Daoy (cell line): ENCODE results near the gene ASIC4. TPM values are rescaled to one million over a fixed set of nuclear protein-coding genes. Genes with fewer than 3 reads are reported as not detected.

Experiments
- DNase-seq: peaks from one replicate; pipeline ENCODE4 v3.0.0-alpha.2; 2015; ENCODE audit warnings: low read depth
- total RNA-seq: library from RNA; depleted of rRNA; stranded (reverse); fragments of >200 nt; shearing (Covaris generic); gene quantifications from 2 replicates; pipeline ENCODE4 v1.2.3, GENCODE V29; 2014

ASIC4 gene
- total RNA-seq, 1 experiment from 2014 or later = not detected

DNA sequence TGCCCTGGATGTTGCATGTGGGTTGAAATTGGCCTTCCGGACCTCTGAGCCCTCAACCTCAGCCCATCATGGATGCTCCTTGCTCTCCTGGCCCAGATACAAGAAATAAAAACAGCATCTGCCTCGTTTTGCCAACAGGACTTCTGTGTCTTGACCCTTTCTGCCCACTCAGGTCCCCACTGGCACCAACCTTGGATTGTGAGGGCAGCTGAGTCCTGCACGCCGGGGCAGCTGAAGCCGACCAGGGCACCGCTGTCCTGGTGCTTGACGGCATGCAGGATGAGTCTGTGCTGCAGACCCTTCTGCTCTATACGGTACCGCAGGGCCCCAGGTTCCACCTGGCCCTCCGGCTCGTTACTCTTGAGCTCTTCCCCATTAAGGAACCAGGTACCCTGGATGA is 52.4 kb downstream of the ASIC4 start:
- no peak for DNase-seq

DNA sequence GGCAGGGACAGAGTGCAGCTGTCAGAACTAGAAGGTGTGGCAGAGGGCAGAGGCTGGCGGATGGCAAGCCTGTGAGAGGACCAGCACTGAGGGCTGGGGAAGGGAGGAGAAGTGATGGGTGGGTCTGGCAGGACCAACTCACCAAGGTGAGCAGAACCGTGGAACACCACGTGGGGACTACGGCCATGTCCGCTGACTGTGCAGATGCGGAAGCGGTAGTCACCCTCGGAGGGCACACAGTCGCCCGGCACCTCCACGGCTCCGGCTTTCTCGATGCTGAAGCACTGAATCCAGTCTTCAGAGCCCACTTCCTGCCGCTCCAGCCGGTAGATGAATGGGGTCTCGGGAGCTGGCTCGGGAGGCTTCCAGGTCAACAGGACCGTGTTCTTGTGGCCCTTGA is 52.8 kb downstream of the ASIC4 start:
- no peak for DNase-seq

DNA sequence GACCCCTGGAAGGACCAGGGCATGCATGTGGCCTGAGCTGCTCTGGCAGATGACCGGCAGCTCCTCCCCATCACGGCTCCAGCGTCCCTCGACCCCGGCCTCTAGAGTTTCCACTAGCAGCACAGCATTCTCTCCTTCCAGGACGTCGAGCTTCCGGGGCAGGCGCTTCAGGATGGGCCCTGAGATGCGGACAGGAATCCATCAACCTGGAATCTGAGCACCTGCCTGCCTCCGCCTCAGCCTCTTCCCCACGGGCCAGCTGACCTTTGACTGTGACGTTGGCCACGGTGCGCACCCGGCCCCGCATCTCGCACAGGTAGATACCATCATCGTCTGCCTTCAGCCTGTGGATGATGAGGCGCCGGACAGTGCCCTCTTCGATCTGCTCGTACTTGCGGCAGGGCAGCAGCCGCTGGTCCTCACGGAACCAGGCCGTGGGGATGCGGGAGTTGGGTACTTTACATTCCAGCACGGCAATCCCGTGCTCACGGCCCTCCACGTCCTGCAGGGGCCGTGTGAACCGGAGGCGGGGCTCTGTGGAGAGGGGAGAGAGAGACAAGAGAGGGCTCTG is 53.6 kb downstream of the ASIC4 start:
- DNase-seq = no peak

DNA sequence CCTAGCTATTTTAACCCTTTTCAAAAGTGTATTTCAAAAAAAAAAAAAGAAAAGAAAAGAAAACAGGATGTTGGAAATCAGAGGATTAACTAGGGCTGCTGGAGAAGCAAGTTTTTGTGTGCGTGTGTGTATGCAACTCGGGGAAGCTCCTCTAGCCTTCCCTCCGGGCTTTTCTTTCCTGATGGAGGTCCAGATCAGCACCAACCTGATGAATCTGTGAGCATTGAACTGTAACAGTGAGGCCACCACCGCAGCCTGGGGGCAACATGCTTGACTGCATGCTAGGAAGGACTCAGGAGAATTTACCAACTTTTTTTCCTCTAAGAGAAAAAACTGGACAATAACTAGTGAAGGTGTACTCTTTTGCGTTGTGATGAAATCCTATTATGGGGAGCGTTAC is 54.8 kb downstream of the ASIC4 start:
- no peak for DNase-seq

DNA sequence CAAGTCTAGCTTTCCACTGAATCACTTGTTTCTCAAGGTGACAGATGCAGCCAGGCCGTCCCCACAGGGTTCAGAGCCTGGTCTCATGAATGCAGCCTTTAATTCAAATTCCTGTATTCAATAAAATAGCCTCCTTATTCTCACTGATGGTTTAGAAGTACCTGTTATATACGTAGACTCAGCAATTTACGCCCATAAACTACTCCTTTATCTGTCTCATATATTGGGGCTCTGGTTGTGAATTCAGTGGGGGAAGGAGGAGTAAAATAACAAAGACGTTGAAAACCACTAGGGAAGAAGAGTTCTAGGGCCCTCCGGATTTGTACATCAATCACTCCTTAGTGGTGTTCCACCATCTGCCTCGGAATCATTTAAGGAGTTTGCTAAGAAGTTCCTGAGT is 55.4 kb downstream of the ASIC4 start:
- no peak for DNase-seq

DNA sequence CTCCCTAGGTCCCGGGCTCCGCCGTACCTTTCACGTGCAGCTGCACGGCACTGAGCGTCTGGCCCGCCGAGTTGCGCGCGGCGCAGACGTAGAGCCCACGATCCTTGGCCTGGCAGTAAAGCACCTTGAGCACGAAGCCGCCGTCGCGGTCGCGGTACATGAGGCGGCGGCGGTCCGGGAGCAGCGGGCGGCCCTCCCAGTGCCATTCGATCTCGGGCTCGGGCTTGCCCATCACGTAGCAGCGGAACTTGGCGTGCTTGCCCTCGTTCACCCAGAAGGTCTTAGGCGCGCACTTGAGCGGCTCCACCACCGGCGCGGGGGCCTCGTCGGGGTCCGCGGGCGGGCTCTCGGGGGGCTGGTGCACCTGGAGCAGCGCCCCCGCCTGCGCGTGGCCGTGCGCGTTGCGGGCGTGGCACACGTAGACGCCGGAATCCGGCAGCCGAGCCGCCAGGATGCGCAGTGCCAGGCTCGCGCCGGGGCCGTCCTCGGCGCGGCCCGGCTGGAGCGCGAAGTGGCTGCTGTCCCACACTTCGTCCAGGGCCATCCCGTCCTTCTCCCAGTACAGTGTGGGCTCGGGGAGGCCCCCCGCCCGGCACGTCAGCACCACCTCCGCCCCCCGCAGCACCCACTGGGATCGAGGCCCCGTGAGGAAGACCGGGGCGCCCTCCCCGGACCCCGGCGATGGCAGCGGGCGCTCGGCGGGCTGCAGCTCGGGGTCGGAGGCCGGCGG is 56.1 kb downstream of the ASIC4 start:
- peak; percentile 40 for DNase-seq

DNA sequence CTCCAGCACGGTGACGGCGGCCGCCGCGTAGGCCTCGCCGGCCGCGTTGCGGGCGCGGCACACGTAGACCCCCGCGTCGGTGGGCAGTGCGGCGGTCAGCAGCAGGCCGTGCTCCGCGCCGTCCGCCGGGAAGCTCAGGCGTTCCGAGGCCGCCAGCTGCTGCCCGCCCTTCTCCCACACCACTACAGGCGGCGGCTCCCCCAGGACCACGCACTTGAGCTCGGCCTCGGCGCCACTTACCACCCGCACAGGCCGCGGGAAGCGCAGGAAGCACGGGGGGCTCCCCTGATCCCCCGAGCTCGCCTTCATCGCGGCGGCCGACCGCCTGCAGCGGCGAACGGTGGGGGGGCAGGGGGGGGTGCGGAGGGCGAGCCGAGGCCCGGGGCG is 56.6 kb downstream of the ASIC4 start:
- peak; percentile 30 for DNase-seq

DNA sequence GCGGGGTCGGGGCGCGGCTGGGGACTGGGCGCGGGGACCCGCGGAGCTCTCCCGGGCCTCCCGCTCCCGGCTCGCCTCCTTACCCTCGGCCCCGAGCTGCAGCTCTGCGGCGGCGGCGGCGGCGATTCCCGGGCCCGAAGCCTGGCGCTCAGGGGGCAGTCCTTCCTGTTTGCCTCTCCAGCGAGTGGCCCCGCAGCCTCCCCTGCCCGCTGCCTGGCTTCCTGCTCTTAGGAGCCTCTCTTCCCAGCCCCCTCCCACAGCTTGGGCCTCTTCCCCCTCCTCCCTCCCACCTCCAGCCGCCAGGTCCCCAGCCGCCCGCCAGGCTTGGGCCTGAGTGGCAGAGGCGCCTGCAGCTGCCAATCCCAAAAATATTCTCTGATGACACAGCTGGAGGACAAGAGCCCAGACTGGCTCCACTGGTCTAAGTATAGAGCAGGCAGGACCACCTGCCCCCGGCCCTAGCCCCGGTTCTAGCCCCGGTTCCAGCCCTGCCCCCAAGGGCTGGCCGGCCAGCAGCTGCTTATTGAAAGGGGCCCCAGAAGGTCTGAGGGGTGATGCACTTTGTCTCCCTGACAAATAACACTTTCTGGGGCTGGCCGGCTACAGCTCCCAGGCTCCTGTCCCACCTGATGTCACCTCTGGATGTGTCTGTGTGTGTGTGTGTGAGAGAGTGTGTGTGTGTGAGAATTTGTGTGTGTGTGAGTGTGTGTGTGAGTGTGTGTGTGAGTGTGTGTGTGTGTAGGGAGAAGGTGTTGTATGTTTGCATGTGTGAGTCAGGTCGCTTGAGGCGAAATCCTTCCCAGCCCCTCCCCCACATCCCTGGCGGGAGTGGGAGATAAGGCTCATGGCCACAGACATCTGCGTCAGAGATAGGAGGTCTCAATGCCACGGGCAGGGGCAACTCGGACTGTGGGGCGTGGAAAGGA is 57.3 kb downstream of the ASIC4 start, which contains the start of gene OBSL1:
TSS of gene OBSL1 (minus strand) at position 229 of the 926 bp plus-strand sequence. CDS start 307 bp downstream, outside the sequence.
- DNase-seq = peak; percentile 85

DNA sequence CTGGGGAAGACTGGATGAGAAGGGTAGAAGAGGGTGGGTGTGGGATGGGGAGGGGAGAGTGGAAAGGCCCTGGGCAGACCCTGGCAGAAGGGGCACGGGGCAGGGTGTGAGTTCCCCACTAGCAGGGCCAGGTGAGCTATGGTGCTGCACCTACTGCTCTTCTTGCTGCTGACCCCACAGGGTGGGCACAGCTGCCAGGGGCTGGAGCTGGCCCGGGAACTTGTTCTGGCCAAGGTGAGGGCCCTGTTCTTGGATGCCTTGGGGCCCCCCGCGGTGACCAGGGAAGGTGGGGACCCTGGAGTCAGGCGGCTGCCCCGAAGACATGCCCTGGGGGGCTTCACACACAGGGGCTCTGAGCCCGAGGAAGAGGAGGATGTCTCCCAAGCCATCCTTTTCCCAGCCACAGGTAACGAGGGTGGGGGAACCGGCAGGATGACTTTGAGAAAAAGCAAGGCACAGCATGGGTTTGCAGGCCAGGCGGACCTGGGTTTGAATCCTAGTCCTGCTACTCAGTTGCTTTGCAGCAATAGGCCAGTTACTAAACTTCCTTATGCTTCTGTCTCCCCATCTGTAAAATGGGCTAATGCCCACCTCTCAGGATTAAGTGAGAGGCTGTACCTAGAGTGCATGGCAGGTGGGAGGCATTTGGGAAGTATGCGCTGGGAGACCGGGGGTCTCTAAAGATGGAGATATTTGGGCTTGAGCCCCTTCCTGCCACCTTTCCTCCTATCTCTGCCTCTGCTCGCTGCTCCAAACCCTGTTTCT is 58.1 kb downstream of the ASIC4 start, which contains the start of gene INHA:
TSS of gene INHA (plus strand) at position 74 of the 765 bp plus-strand sequence. CDS start at position 139, 65 bp downstream.
- no peak for DNase-seq

DNA sequence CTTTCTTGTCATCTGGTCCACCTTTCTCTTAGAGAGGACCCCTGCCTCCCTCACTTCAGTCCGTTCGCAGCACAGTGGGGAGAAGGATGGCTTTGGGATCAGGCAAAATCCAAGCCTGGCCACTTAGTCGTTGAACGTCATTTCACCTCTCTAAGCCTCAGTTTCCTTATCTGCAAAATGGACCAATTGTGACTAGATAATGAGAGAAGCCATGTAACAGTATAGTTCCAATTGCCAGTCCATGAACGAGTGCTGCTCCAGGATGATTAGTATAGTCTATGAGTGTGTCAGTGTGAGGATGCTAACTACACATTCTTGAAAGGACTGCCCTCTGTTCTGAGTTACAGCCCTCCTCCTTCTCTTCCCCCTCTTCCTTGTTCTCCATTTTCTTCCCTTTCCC is 58.9 kb downstream of the ASIC4 start:
- no peak for DNase-seq

DNA sequence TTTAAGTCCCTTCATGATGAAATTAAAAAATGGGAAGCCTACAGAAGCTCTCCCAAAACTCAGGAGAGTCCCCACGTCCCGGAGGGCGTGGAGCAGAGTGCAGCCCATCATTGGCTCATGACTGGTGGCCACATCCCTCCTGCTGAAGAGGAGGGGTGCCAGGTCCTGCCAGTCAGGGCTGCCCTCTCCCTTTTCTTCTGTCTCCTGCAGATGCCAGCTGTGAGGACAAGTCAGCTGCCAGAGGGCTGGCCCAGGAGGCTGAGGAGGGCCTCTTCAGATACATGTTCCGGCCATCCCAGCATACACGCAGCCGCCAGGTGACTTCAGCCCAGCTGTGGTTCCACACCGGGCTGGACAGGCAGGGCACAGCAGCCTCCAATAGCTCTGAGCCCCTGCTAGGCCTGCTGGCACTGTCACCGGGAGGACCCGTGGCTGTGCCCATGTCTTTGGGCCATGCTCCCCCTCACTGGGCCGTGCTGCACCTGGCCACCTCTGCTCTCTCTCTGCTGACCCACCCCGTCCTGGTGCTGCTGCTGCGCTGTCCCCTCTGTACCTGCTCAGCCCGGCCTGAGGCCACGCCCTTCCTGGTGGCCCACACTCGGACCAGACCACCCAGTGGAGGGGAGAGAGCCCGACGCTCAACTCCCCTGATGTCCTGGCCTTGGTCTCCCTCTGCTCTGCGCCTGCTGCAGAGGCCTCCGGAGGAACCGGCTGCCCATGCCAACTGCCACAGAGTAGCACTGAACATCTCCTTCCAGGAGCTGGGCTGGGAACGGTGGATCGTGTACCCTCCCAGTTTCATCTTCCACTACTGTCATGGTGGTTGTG is 60.4 kb downstream of the ASIC4 start:
- no peak for DNase-seq

DNA sequence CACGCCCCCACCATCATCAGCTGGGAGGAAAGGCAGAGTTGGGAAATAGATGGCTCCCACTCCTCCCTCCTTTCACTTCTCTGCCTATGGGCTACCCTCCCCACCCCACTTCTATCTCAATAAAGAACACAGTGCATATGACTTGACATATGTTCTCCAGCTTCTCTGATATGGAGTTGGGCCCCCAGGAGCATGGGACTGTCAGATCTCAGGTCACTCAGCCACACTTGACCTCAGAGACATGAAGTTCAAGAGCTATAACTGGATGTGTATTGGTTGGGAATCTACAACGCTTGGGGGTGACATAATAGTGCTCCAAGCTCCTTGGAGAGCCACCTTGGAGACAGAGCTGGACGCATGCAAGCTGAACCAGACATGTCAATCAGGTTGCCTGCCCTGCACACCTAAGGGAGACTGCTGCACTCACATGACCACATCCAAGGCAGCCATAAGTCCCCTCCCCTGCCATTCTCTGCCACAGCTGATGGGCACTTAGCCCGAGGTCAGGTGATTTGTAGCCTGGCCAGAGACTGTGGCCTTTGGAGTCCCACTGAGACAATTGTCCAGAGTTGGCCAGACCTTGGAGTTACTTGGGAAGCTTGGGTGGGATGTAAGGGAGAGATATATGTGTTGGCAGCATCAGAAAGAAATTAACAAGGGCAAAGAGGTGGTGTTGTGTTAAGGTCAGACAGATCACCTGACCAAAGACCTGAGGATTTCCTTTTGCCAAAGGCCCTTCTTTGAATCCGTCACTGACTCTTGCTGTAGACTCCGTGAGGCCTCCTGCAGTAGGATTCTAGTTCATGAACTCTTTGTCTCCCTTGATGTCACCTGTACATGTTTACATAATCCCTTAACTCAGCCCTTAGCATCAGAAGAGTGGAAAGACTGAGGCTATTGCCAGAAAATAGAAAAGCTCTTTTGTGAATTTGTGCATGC is 61.6 kb downstream of the ASIC4 start:
- DNase-seq = no peak

DNA sequence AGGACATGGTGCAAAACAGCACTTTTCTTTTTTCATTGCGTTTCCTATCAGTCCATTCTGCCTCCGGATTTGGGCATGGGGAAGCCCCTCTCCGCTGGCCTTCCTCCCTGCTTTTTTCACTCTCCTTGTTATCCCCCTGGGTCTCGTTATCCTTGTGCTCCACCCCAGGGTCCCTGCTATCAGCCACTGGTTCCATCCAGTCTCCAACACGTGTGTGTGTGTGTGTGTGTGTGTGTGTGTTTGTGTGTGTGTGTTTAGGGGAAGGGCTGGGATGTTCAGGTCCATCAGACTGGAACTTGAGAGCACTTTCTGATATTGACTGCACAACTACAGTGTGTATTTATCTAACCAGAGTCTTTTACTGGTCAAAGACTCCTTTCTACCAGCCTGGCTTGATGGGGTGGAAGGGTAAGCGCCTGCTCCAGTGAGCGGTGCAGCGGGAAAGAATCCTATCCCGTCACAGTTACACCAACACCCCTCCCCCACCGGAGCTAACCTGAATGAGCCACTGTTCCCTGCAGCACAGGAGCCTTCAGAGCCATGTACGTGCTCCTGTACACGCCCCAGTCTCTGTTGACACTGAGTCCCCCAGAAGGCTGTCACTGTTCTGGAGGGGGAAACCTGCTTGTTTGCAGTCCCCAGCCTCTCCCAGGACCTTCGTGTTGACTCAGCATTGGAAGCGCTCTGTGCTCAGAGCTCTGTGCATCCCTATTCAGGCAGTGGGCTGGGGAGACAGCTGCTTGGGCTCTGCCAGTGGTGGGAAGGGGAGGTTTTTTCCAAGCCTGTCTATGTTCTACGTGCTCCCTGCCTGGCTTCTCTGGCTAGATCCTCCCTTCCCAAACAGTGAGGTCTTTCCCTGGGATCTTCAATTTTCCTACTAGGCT is 62.5 kb downstream of the ASIC4 start:
- no peak for DNase-seq

DNA sequence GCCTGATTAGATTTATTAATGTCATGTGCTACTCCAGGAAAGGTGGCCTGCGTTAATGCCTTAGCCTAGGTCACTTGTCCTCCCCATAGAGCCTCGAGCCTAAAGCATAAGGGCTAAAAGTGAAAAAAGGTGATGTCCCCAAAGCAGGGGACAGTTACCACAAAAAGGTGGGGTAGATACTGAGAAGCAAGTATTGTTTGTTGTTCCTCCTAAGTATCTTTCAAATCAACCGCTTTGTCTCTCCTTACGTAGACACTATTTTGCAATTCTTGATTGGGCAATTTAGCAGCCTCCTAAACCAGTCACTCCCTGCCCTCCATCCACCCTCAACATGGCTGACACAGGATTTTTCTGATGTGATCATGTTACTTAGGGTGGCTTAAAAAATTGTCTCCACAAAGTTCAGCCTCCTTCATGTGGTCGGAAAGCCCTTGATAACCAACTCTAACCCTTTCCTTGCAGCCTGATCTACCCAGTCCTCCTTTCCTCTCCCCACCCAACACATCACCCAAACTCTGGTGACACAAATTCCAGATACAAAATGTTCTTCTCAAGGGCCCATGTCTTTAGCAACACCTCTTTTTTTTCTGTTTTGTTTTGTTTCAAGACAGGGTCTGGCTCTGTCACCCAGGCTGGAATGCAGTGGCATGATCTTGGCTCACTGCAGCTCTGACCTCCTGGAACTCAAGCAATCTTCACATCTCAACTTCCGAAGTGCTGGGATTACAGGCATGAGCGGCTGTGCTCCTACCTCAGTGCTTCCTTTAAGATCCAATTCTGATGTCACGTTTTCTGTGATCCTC is 64.7 kb downstream of the ASIC4 start:
- no peak for DNase-seq

DNA sequence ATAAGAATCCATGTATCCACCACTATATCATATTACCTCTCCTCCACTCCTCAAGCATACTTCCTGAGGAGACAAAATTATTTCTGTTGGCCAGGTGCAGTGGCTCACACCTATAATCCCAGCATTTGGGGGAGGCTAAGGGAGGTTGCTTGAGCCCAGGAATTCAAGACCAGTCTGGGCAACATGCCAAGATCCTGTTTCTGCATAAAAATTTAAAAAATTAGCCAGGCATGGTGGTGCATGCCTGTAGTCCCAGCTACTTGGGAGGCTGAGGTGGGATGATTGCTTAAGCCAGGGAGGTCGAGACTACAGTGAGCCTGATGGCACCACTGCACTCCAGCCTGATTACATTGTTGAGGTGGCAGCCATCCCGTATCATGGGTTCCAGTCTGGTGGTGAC is 67.1 kb downstream of the ASIC4 start:
- DNase-seq = no peak
